NCI-H187 treated with DMSO at 0.1 percent for 48 hours (cell line): ENCODE measurements around the gene ZFP36.
"Not testable (repeated sequence)": the region's sequence is repeated elsewhere in the genome, so short reads cannot be mapped to it uniquely, and the experiment has no call there.

Experiments
- DNase-seq: peaks from one replicate; lab custom pipeline; 2025; lab: John Stamatoyannopoulos, UW

The ZFP36 gene

DNA sequence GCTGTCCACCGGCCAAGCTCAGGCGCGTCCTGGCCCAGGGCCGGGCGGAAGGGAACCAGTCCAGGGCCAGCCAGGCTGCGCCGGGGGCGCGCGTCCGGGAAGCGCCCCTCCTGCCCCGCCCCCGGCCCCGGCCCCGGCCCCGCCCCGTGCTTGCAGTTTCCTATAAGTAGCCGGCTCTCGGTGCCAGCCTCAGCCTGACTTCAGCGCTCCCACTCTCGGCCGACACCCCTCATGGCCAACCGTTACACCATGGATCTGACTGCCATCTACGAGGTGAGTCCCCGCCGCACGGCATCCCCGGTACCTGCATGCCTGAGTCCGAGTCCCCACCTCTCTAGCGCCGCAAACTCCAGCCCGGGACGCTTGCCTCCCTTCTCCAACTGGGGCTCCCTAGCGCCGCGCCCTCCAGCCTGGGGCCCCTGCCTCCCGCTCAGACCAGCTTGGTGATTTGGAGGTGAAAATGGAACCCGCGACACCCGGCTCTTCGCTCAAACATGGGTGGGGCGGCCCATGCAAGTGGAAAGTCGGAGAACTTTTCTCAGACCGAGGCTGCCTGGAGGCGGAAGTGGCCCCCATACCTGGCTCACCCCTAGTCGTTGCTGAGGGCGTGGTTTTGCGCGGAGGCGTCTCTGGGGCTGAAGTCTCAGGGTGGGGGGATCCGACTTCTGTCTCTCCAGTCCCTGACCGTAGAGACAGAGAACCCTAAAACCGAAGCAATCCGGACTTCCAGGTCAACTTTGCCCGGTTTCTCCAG lies at the start of gene ZFP36:
Gene ZFP36, plus strand, starts transcription at position 192 of the 754 bp plus-strand sequence. Its CDS starts 58 bp downstream, at position 250.
- no peak for DNase-seq

DNA sequence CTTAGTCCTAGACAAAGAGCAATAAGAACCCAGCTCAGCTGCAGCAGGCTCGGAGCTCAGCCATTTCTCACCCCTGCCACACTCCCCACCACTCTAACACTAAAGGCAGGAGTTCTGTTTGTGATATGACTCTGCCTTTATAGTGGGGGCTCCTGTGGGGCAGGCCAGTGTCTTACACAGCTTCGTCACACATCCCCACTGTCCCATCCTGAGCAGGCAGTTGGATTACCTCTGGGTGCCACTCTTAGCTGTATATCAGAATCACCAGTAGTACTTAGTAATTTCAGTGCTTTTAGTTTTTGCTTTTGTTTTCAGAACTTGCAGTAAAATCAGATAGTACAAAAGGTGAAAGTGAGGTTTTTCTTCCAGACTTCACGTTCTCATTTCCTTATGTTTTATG lies 47.6 kb upstream of the ZFP36 start:
- DNase-seq, result no peak

DNA sequence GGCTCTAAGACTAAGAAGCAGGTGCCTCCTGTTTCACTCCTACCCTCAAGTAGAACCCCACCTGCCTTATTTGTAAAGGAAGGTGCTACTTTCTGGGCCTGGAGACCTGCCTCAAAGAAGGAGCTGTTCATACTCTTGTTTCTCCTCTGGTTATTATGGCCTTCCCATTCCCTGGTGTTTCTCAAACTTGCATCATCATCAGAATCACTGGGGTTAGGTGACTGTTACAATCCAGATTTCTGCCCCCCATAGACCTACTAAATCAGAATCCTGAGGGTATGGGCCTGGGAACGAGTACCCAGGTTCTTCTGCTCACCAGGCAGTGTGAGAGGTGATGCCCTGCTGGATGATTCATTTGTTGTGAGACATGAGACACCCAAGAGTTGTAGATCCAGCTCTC lies 46.0 kb upstream of the ZFP36 start:
- DNase-seq, result no peak

GRCh38 chr19:39362682-39363657 lies 43.7 kb upstream of the ZFP36 start:
- DNase-seq, result no peak

DNA sequence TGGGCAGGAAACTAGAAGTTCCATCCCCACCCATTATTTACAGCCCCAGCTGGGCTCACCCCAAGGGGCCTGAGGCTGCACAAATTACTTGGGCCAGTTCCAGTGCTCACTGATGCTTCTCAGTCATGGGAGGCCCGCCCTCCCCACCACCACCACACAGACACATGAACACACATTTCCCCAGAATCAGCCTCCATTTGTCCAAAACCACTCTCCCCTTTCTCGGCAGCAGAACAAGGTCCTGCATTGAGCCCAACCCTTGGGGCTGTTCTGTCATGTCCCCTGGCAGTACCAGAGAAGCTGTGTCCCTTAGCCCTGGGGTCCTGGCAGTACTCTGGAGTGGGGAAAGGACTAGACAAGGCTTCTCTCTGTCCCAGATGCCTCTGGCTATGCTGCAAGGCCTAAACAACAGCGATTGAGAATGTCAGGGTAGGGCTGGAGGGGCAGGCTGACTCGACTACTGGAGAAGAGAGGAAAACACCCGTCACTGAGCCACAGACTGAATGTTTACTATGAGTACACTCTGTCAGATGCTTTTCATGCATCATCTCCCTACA lies 42.7 kb upstream of the ZFP36 start:
- DNase-seq, result no peak

- no peak for DNase-seq
Observed at GRCh38 chr19:39365531-39365930, 41.1 kb upstream of the ZFP36 start.

- DNase-seq, result no peak
Observed at GRCh38 chr19:39369200-39369599, 37.4 kb upstream of the ZFP36 start.

- no peak for DNase-seq
Observed at GRCh38 chr19:39370735-39371134, 35.9 kb upstream of the ZFP36 start.

DNA sequence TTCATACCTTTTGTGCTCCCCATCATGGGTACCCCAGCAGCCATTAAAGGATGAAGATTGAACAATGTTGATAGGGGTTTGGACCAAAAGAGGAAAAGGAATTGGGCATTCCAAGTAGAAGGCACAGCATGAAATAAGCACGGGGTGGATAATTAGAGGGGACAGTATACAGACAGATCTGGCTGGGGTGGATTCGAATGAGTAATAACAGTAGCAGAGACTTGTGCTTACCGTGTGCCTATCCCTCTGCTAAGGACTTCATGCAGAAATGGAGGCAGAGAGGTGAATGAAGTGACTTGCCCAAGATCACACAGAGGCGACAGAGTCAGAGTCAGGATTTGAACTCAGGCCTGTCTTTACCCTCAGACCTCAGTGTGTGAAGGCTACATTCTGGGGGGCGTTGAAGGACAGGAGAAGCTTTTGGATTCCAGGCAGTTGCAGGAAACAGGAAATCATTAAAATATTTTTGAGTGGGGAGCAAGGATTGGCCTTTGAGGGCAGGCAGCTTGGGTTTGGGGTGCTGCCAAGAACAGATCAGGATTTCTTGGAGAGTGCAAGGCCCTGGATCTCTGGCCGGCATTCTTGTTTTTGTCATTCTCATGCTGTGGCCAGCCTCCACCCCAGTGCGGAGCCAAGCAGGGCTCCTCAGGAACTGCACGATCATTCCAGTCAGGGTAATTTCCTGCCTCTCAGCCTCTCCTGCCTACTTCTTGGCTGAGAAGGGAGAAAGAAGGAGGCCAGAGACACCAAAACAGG lies 34.4 kb upstream of the ZFP36 start:
- DNase-seq, result no peak

GRCh38 chr19:39372941-39373340 lies 33.7 kb upstream of the ZFP36 start:
- DNase-seq, result no peak

- DNase-seq, result no peak
Observed at GRCh38 chr19:39375929-39376328, 30.7 kb upstream of the ZFP36 start.

DNA sequence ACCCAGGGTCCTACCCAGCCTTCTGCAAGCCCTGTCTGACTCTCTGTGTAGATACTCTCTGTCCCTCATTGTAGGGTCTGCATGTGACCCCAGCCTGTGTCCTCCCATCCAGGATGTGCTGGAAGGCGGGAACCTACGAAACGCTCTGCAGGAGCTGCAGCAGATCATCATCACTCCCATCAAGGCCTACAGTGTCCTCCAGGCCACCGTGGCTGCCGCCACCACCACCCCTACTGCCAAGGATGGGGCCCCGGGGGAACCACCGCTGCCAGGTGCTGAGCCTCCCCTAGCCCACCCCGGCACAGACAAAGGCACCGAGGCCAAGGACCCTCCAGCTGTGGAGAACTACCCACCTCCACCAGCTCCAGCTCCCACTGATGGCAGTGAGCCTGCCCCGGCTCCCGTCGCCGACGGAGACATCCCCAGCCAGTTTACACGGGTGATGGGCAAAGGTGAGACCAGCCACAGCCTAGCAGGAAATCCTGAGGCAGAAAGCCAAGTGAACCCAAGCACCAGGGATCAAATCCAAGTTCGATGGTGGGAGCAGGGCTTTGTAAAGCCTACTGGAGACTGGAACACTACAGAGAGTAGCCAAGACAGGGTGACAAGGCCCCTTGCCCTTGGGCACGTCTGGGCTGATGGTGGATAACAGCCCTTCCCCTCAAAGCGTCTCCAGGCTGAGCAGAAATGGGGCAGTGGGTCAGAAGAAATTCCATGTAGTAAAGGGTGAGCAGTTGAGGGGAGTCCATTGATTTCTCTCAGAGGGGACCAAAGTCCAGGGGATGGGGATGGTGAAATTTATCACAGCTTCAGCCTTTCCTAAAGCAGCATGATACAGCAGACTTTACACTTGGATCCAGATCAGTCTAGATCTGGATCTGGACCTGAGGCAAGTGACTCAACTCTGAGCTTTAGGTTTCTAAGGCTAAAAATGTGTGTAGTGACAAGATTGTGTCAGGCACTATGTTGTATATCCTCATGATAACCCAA lies 29.0 kb upstream of the ZFP36 start:
- no peak for DNase-seq

GRCh38 chr19:39379366-39379765 lies 27.3 kb upstream of the ZFP36 start:
- DNase-seq, result not testable (repeated sequence)

DNA sequence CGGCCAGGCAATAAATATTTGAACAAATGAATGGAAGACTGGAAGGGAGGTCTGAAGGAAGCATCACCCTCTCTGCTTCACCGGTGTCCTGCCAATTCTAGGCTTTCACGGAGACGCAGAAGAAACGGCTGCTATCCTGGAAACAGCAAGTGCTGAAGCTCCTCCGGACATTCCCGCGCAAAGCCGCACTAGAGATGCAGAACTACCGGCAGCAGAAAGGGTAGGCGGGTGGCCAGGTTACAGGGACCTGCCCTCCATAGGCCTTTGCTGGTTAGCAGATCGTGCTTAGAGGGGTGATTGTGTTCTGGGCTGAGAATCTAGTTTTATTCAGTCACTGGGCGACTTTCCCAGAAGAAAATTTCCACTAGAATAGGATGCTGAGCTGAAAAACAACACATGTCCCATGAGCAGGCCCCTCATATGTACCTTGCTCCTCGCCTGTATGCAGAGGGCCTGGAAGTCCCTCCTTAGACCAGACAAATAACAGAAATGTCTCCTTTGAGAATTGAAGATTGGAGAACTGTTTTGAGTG lies 26.7 kb upstream of the ZFP36 start:
- no peak for DNase-seq

GRCh38 chr19:39380521-39381502 lies 25.8 kb upstream of the ZFP36 start:
- no peak for DNase-seq

GRCh38 chr19:39381910-39382611 lies 24.6 kb upstream of the ZFP36 start:
- no peak for DNase-seq

- no peak for DNase-seq
Observed at GRCh38 chr19:39382991-39383828, 23.4 kb upstream of the ZFP36 start.
